Activated gamma-delta T cell (primary cell): ENCODE measurements around the gene OSBPL3.
"Not testable (repeated sequence)": the region's sequence is repeated elsewhere in the genome, so short reads cannot be mapped to it uniquely, and the experiment has no call there.

Experiments used
- DNase-seq: peaks from one replicate; lab custom pipeline; 2025; lab: John Stamatoyannopoulos, UW

OSBPL3 gene

GRCh38 chr7:24797270-24797669 is 182.7 kb downstream of the OSBPL3 start:
- no peak for DNase-seq

GRCh38 chr7:24795407-24795767 is 184.6 kb downstream of the OSBPL3 start:
- no peak for DNase-seq

GRCh38 chr7:24794751-24795406 is 185.1 kb downstream of the OSBPL3 start:
- not testable (repeated sequence) for DNase-seq

GRCh38 chr7:24793982-24794648 is 185.9 kb downstream of the OSBPL3 start:
- DNase-seq = no peak

- DNase-seq = no peak
These were observed 190.9 kb downstream of the OSBPL3 start for GRCh38 chr7:24788961-24789576.

GRCh38 chr7:24788075-24788474 is 191.9 kb downstream of the OSBPL3 start:
- no peak for DNase-seq

- DNase-seq = no peak
These were observed 193.0 kb downstream of the OSBPL3 start for GRCh38 chr7:24786941-24787340.

- DNase-seq = no peak
These were observed 193.7 kb downstream of the OSBPL3 start for GRCh38 chr7:24786306-24786705.

- DNase-seq = no peak
These were observed 195.7 kb downstream of the OSBPL3 start for GRCh38 chr7:24784277-24784676.

GRCh38 chr7:24783698-24784097 is 196.3 kb downstream of the OSBPL3 start:
- DNase-seq = no peak

- DNase-seq = no peak
These were observed 198.9 kb downstream of the OSBPL3 start for GRCh38 chr7:24781106-24781505.

- DNase-seq = no peak
These were observed 200.7 kb downstream of the OSBPL3 start for GRCh38 chr7:24779283-24779655.

- no peak for DNase-seq
These were observed 201.3 kb downstream of the OSBPL3 start for GRCh38 chr7:24778543-24779282.

GRCh38 chr7:24777806-24778205 is 202.2 kb downstream of the OSBPL3 start:
- no peak for DNase-seq

GRCh38 chr7:24773646-24774045 is 206.3 kb downstream of the OSBPL3 start:
- DNase-seq = no peak

- no peak for DNase-seq
These were observed 210.1 kb downstream of the OSBPL3 start for GRCh38 chr7:24769851-24770250.

- no peak for DNase-seq
These were observed 210.8 kb downstream of the OSBPL3 start for GRCh38 chr7:24769014-24769830.

GRCh38 chr7:24767878-24768569 is 212.0 kb downstream of the OSBPL3 start:
- DNase-seq = no peak

GRCh38 chr7:24764972-24765744 is 214.8 kb downstream of the OSBPL3 start:
- DNase-seq = no peak

- DNase-seq = no peak
These were observed 216.0 kb downstream of the OSBPL3 start for GRCh38 chr7:24764011-24764410.
